ENCODE measurements around the gene SDR9C7. TPM values are rescaled to one million over a fixed set of nuclear protein-coding genes. Genes with fewer than 3 reads are reported as not detected.
"Not testable (repeated sequence)": the region's sequence is repeated elsewhere in the genome, so short reads cannot be mapped to it uniquely, and the experiment has no call there.

SDR9C7 gene
- total RNA-seq, 1 donor from 2014 or later: not detected

- DNase-seq (ENCODE audit: extremely low spot score, unreplicated experiment): no peak
- H3K4me1 Mint-ChIP-seq (ENCODE audit: unreplicated experiment): no peaks in the 10 kb centered on the region
These were observed 17.2 kb downstream of the SDR9C7 start for GRCh38 chr12:56916996-56917333.

GRCh38 chr12:56916296-56916995, 17.8 kb downstream of the SDR9C7 start:
- no peaks in the 10 kb centered on the region for H3K36me3 Mint-ChIP-seq (ENCODE audit: unreplicated experiment)
- no peak overlapping the region for H3K4me3 Mint-ChIP-seq (ENCODE audit: unreplicated experiment)
- H3K27me3 Mint-ChIP-seq (ENCODE audit: unreplicated experiment): peaks cover 28% of the 10 kb centered on the region
- no peak overlapping the region for H3K27ac Mint-ChIP-seq (ENCODE audit: unreplicated experiment)
- H3K9me3 Mint-ChIP-seq (ENCODE audit: unreplicated experiment): peaks cover 8% of the 10 kb centered on the region
- H3K4me1 Mint-ChIP-seq (ENCODE audit: unreplicated experiment): no peaks in the 10 kb centered on the region
- no peak for TF ChIP-seq CTCF (IDR thresholded peaks at IDR 0.05)
- DNase-seq (ENCODE audit: extremely low spot score, unreplicated experiment): no peak

More at GRCh38 chr12:56916996-56917333, 17.2 kb downstream of the SDR9C7 start:
- TF ChIP-seq CTCF (IDR thresholded peaks at IDR 0.05): no peak
- Mint-ChIP-seq H3K4me3 (ENCODE audit: unreplicated experiment) (no peak overlapping the region), H3K9me3 (ENCODE audit: unreplicated experiment) (peaks cover 8% of the 10 kb centered on the region), H3K36me3 (ENCODE audit: unreplicated experiment) (no peaks in the 10 kb centered on the region), H3K27ac (ENCODE audit: unreplicated experiment) (no peak overlapping the region), H3K27me3 (ENCODE audit: unreplicated experiment) (peaks cover 27% of the 10 kb centered on the region)

GRCh38 chr12:56914724-56915123, 19.5 kb downstream of the SDR9C7 start:
- TF ChIP-seq CTCF (IDR thresholded peaks at IDR 0.05): no peak
- no peaks in the 10 kb centered on the region for H3K4me1 Mint-ChIP-seq (ENCODE audit: unreplicated experiment)
- no peaks in the 10 kb centered on the region for H3K36me3 Mint-ChIP-seq (ENCODE audit: unreplicated experiment)
- peaks cover 34% of the 10 kb centered on the region for H3K27me3 Mint-ChIP-seq (ENCODE audit: unreplicated experiment)
- H3K4me3 Mint-ChIP-seq (ENCODE audit: unreplicated experiment): no peak overlapping the region
- H3K27ac Mint-ChIP-seq (ENCODE audit: unreplicated experiment): no peak overlapping the region
- H3K9me3 Mint-ChIP-seq (ENCODE audit: unreplicated experiment): peaks cover 3% of the 10 kb centered on the region
- no peak for DNase-seq (ENCODE audit: extremely low spot score, unreplicated experiment)

GRCh38 chr12:56914256-56914655, 20.0 kb downstream of the SDR9C7 start:
- no peak overlapping the region for H3K27ac Mint-ChIP-seq (ENCODE audit: unreplicated experiment)
- no peak for TF ChIP-seq CTCF (IDR thresholded peaks at IDR 0.05)
- H3K4me3 Mint-ChIP-seq (ENCODE audit: unreplicated experiment): no peak overlapping the region
- DNase-seq (ENCODE audit: extremely low spot score, unreplicated experiment): no peak
- H3K27me3 Mint-ChIP-seq (ENCODE audit: unreplicated experiment): peaks cover 37% of the 10 kb centered on the region
- H3K9me3 Mint-ChIP-seq (ENCODE audit: unreplicated experiment): peaks cover 6% of the 10 kb centered on the region
- no peaks in the 10 kb centered on the region for H3K36me3 Mint-ChIP-seq (ENCODE audit: unreplicated experiment)
- no peaks in the 10 kb centered on the region for H3K4me1 Mint-ChIP-seq (ENCODE audit: unreplicated experiment)

- H3K4me3 Mint-ChIP-seq (ENCODE audit: unreplicated experiment); H3K4me1 Mint-ChIP-seq (ENCODE audit: unreplicated experiment); DNase-seq (ENCODE audit: extremely low spot score, unreplicated experiment); H3K27ac Mint-ChIP-seq (ENCODE audit: unreplicated experiment); H3K36me3 Mint-ChIP-seq (ENCODE audit: unreplicated experiment); H3K9me3 Mint-ChIP-seq (ENCODE audit: unreplicated experiment): not testable (repeated sequence)
- peaks cover 41% of the 10 kb centered on the region for H3K27me3 Mint-ChIP-seq (ENCODE audit: unreplicated experiment)
These were observed 24.8 kb downstream of the SDR9C7 start for GRCh38 chr12:56909403-56909802.

All from osteocyte (in vitro differentiated cells).